Activated T-cell treated with anti-CD3 and anti-CD28 coated beads, Interleukin-2, amount 50 U/mL, for 1 hour (primary cell): ENCODE measurements around the gene HES2.
"Not testable (repeated sequence)": the region's sequence is repeated elsewhere in the genome, so short reads cannot be mapped to it uniquely, and the experiment has no call there.

Experiments used
- DNase-seq: peaks from one replicate; pipeline ENCODE4 v3.0.0-alpha.2; 2020

Gene HES2

GRCh38 chr1:6453895-6454855 is 34.5 kb upstream of the HES2 start:
- not testable (repeated sequence) for DNase-seq

- no peak for DNase-seq
Observed at GRCh38 chr1:6450943-6451373, 31.2 kb upstream of the HES2 start.

GRCh38 chr1:6450486-6450885 is 30.8 kb upstream of the HES2 start:
- DNase-seq, result not testable (repeated sequence)

- no peak for DNase-seq
Observed at GRCh38 chr1:6450005-6450450, 30.3 kb upstream of the HES2 start.

GRCh38 chr1:6448749-6449631 is 29.3 kb upstream of the HES2 start:
- DNase-seq, result peak; percentile 60

GRCh38 chr1:6447818-6448748 is 28.4 kb upstream of the HES2 start:
- DNase-seq, result peak; percentile 71

- DNase-seq, result no peak
Observed at GRCh38 chr1:6447016-6447817, 27.5 kb upstream of the HES2 start.

- DNase-seq, result no peak
Observed at GRCh38 chr1:6446665-6447015, 26.9 kb upstream of the HES2 start.

- not testable (repeated sequence) for DNase-seq
Observed at GRCh38 chr1:6445929-6446328, 26.2 kb upstream of the HES2 start.

- DNase-seq, result peak; percentile 62
Observed at GRCh38 chr1:6445062-6445763, 25.5 kb upstream of the HES2 start.

GRCh38 chr1:6444377-6444776 is 24.7 kb upstream of the HES2 start:
- DNase-seq, result no peak

- no peak for DNase-seq
Observed at GRCh38 chr1:6443339-6444115, 23.8 kb upstream of the HES2 start.

GRCh38 chr1:6441586-6441985 is 21.9 kb upstream of the HES2 start:
- DNase-seq, result no peak

GRCh38 chr1:6440198-6441126 is 20.7 kb upstream of the HES2 start:
- peak; percentile 80 for DNase-seq

- peak; percentile 76 for DNase-seq
Observed at GRCh38 chr1:6438047-6438525, 18.4 kb upstream of the HES2 start.

GRCh38 chr1:6437012-6437700 is 17.4 kb upstream of the HES2 start:
- DNase-seq, result not testable (repeated sequence)

GRCh38 chr1:6436277-6436676 is 16.6 kb upstream of the HES2 start:
- not testable (repeated sequence) for DNase-seq

GRCh38 chr1:6435547-6435946 is 15.8 kb upstream of the HES2 start:
- no peak for DNase-seq
